ENCODE measurements around the gene PPTC7. TPM values are rescaled to one million over a fixed set of nuclear protein-coding genes. Genes with fewer than 3 reads are reported as not detected.

PPTC7 gene
- total and polyA plus RNA-seq, 4 donors: 5.6 to 15.7 (median 8.3) TPM

DNA sequence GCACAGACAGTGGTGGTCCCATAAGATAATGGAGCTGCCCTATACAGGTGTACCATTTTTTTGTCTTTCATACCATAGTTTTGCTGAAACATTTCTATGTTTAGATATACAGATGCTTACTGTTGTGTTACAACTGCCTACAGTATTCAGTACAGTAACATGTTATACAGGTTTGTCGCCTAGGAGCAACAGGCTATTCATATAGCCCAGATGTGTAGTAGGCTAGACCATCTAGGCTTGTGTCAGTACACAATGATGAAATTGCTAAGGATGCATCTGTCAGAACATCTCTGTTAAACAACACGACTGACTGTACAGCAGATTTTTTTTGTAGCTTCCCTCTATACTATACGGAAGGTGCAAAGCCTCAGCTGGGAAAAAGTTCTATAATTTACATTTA, 50.5 kb downstream of the PPTC7 start:
- 86% methylated on average over 3 of the region's 3 CpGs for WGBS
- peaks cover 0 to 4% (median under 1%) of the 10 kb centered on the region in 4 donors for H3K36me3 ChIP-seq (ENCODE audit: control insufficient read depth in 4 of 4, insufficient read depth in 3 of 4, low read depth in 1 of 4, low read length in 3 of 4)
- TF ChIP-seq FOXA2 (IDR thresholded peaks at IDR 0.05): no peak
- TF ChIP-seq, protein P1, sequence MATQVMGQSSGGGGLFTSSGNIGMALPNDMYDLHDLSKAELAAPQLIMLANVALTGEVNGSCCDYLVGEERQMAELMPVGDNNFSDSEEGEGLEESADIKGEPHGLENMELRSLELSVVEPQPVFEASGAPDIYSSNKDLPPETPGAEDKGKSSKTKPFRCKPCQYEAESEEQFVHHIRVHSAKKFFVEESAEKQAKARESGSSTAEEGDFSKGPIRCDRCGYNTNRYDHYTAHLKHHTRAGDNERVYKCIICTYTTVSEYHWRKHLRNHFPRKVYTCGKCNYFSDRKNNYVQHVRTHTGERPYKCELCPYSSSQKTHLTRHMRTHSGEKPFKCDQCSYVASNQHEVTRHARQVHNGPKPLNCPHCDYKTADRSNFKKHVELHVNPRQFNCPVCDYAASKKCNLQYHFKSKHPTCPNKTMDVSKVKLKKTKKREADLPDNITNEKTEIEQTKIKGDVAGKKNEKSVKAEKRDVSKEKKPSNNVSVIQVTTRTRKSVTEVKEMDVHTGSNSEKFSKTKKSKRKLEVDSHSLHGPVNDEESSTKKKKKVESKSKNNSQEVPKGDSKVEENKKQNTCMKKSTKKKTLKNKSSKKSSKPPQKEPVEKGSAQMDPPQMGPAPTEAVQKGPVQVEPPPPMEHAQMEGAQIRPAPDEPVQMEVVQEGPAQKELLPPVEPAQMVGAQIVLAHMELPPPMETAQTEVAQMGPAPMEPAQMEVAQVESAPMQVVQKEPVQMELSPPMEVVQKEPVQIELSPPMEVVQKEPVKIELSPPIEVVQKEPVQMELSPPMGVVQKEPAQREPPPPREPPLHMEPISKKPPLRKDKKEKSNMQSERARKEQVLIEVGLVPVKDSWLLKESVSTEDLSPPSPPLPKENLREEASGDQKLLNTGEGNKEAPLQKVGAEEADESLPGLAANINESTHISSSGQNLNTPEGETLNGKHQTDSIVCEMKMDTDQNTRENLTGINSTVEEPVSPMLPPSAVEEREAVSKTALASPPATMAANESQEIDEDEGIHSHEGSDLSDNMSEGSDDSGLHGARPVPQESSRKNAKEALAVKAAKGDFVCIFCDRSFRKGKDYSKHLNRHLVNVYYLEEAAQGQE (IDR thresholded peaks at IDR 0.05): no peak
- no peak for TF ChIP-seq CTCF (IDR thresholded peaks at IDR 0.05; ENCODE audit: low read depth, low read length, missing input control)
- TF ChIP-seq HNF4A (conservative IDR thresholded peaks at IDR 0.05): no peak
- TF ChIP-seq FOXA1 (IDR thresholded peaks at IDR 0.05): no peak
- H3K9ac ChIP-seq (ENCODE audit: low read depth in 1 of 2, low read length in 2 of 2): no peak overlapping the region
- no peak for DNase-seq (ENCODE audit: low spot score)
- no peaks in the 10 kb centered on the region for H3K27me3 ChIP-seq (ENCODE audit: control insufficient read depth in 4 of 4, insufficient read depth in 4 of 4, low read length in 3 of 4)
- peaks cover 1 to 27% (median 20%) of the 10 kb centered on the region in 4 donors for H3K4me1 ChIP-seq (ENCODE audit: control insufficient read depth in 4 of 4, insufficient read depth in 4 of 4, low read length in 3 of 4)
- H3K27ac ChIP-seq (ENCODE audit: low read depth in 1 of 2, low read length in 2 of 2): no peak overlapping the region
- no peaks in the 10 kb centered on the region for H3K9me3 ChIP-seq (ENCODE audit: control insufficient read depth in 4 of 4, low read length in 3 of 4)
- no peak overlapping the region for H3K4me3 ChIP-seq (ENCODE audit: low read depth in 1 of 3, low read length in 3 of 3)

- DNase-seq (ENCODE audit: low spot score): no peak
- TF ChIP-seq HNF4A (conservative IDR thresholded peaks at IDR 0.05) (peak in 1 of 2 donors; percentile 18), RXRA (IDR thresholded peaks at IDR 0.05) (no peak)
- Histone ChIP-seq H3K27me3 (ENCODE audit: control insufficient read depth in 4 of 4, insufficient read depth in 4 of 4, low read length in 3 of 4) (no peaks in the 10 kb centered on the region), H3K4me1 (ENCODE audit: control insufficient read depth in 4 of 4, insufficient read depth in 4 of 4, low read length in 3 of 4) (peaks cover 1 to 22% (median 17%) of the 10 kb centered on the region in 4 donors), H3K4me3 (ENCODE audit: low read depth in 1 of 3, low read length in 3 of 3) (no peak overlapping the region), H3K9ac (ENCODE audit: low read depth in 1 of 2, low read length in 2 of 2) (no peak overlapping the region), H3K27ac (ENCODE audit: low read depth in 1 of 2, low read length in 2 of 2) (peak overlapping the region in 1 of 2 donors; percentile 29), H3K9me3 (ENCODE audit: control insufficient read depth in 4 of 4, low read length in 3 of 4) (no peaks in the 10 kb centered on the region), H3K36me3 (ENCODE audit: control insufficient read depth in 4 of 4, insufficient read depth in 3 of 4, low read depth in 1 of 4, low read length in 3 of 4) (peaks cover 0 to 4% (median under 1%) of the 10 kb centered on the region in 4 donors)
- 31% methylated on average over 2 of the region's 2 CpGs for WGBS
Observed at GRCh38 chr12:110531741-110532333, 51.3 kb downstream of the PPTC7 start.

GRCh38 chr12:110530511-110530910, 52.6 kb downstream of the PPTC7 start:
- no peaks in the 10 kb centered on the region for H3K27me3 ChIP-seq (ENCODE audit: control insufficient read depth in 4 of 4, insufficient read depth in 4 of 4, low read length in 3 of 4)
- WGBS: 87% methylated on average over 2 of the region's 2 CpGs
- no peak overlapping the region for H3K27ac ChIP-seq (ENCODE audit: low read depth in 1 of 2, low read length in 2 of 2)

More at GRCh38 chr12:110530511-110530910, 52.6 kb downstream of the PPTC7 start:
- TF ChIP-seq NR2F2 (IDR thresholded peaks at IDR 0.05) (no peak), ATF3 (IDR thresholded peaks at IDR 0.05) (no peak), HNF4G (IDR thresholded peaks at IDR 0.05) (no peak), MAX (IDR thresholded peaks at IDR 0.05) (no peak), JUND (IDR thresholded peaks at IDR 0.05) (no peak), FOXA1 (IDR thresholded peaks at IDR 0.05) (no peak), RXRA (IDR thresholded peaks at IDR 0.05) (no peak), SP1 (IDR thresholded peaks at IDR 0.05) (no peak), GABPA (IDR thresholded peaks at IDR 0.05 in 1 of 2, conservative IDR thresholded peaks at IDR 0.05 in 1 of 2) (no peak), ZBTB33 (IDR thresholded peaks at IDR 0.05) (no peak), YY1 (IDR thresholded peaks at IDR 0.05) (no peak)
- Histone ChIP-seq H3K4me3 (ENCODE audit: low read depth in 1 of 3, low read length in 3 of 3) (no peak overlapping the region), H3K9me3 (ENCODE audit: control insufficient read depth in 4 of 4, low read length in 3 of 4) (no peaks in the 10 kb centered on the region), H3K36me3 (ENCODE audit: control insufficient read depth in 4 of 4, insufficient read depth in 3 of 4, low read depth in 1 of 4, low read length in 3 of 4) (peaks cover 0 to 2% (median 0%) of the 10 kb centered on the region in 4 donors), H3K4me1 (ENCODE audit: control insufficient read depth in 4 of 4, insufficient read depth in 4 of 4, low read length in 3 of 4) (peaks cover 0 to 21% (median 15%) of the 10 kb centered on the region in 4 donors), H3K9ac (ENCODE audit: low read depth in 1 of 2, low read length in 2 of 2) (no peak overlapping the region)
- DNase-seq (ENCODE audit: low spot score): no peak

Data from liver (tissue), 9 donors.